Left renal cortex interstitium (tissue), 4 donors: ENCODE results near the gene L3HYPDH. TPM values are rescaled to one million over a fixed set of nuclear protein-coding genes. Genes with fewer than 3 reads are reported as not detected.

Experiments used
- DNase-seq, 4 donors: peaks; one replicate each; pipeline ENCODE4 v3.0.0-alpha.2; 2013; ENCODE audit warnings: low read depth in 4 of 4, low spot score in 2 of 4, missing footprints in 1 of 4
- polyA plus RNA-seq, 4 donors: library from polyadenylated mRNA; unstranded; fragments of 120-200 nt; gene quantifications; one replicate each; pipeline ENCODE4 v1.2.1, GENCODE V29; 2013; ENCODE audit not compliant: insufficient read length in 4 of 4

L3HYPDH gene
- 10 to 100 TPM; 38.6 to 56.0 (median 51.2) TPM for polyA plus RNA-seq

- peak; percentile 91 to 97 (median 93) for DNase-seq
These were observed at the start of gene L3HYPDH, which contains the start of gene JKAMP for GRCh38 chr14:59483819-59484638. L3HYPDH (minus strand) TSS chr14:59484408; CDS start chr14:59484316, 92 bp downstream. JKAMP (plus strand) TSS chr14:59484517; CDS start chr14:59484590, 73 bp downstream.

- DNase-seq, result no peak
These were observed 48.2 kb upstream of the L3HYPDH start for GRCh38 chr14:59532419-59532818.

- no peak for DNase-seq
These were observed 46.1 kb upstream of the L3HYPDH start for GRCh38 chr14:59530349-59530748.

GRCh38 chr14:59529189-59529588 lies 45.0 kb upstream of the L3HYPDH start:
- DNase-seq, result no peak

GRCh38 chr14:59520224-59520623 lies 36.0 kb upstream of the L3HYPDH start:
- no peak for DNase-seq

- no peak for DNase-seq
These were observed 27.8 kb upstream of the L3HYPDH start for GRCh38 chr14:59511916-59512575.

- no peak for DNase-seq
These were observed 26.8 kb upstream of the L3HYPDH start for GRCh38 chr14:59510966-59511365.

- no peak for DNase-seq
These were observed 25.8 kb upstream of the L3HYPDH start for GRCh38 chr14:59510001-59510400.

- no peak for DNase-seq
These were observed 24.9 kb upstream of the L3HYPDH start for GRCh38 chr14:59509101-59509500.

- no peak for DNase-seq
These were observed 23.5 kb upstream of the L3HYPDH start for GRCh38 chr14:59507752-59508103.

GRCh38 chr14:59507063-59507751 lies 23.0 kb upstream of the L3HYPDH start:
- DNase-seq, result peak in 1 of 4 donors; percentile 6

- no peak for DNase-seq
These were observed 19.0 kb upstream of the L3HYPDH start for GRCh38 chr14:59503256-59503655.

GRCh38 chr14:59500732-59501131 lies 16.5 kb upstream of the L3HYPDH start:
- no peak for DNase-seq

GRCh38 chr14:59492384-59492783 lies 8.2 kb upstream of the L3HYPDH start:
- no peak for DNase-seq

GRCh38 chr14:59490756-59491155 lies 6.5 kb upstream of the L3HYPDH start:
- DNase-seq, result no peak

GRCh38 chr14:59484639-59485175 lies 499 bp upstream of the L3HYPDH start:
- DNase-seq, result peak in 2 of 4 donors; percentile 63 to 82

- peak in 1 of 4 donors; percentile 29 for DNase-seq
These were observed 845 bp downstream of the L3HYPDH start for GRCh38 chr14:59483363-59483762.

GRCh38 chr14:59482541-59483331 lies 1.5 kb downstream of the L3HYPDH start:
- DNase-seq, result no peak

GRCh38 chr14:59481871-59482540 lies 2.2 kb downstream of the L3HYPDH start:
- DNase-seq, result no peak

GRCh38 chr14:59481407-59481806 lies 2.8 kb downstream of the L3HYPDH start:
- no peak for DNase-seq
